ENCODE data around the gene EPHA8. TPM values are rescaled to one million over a fixed set of nuclear protein-coding genes. Genes with fewer than 3 reads are reported as not detected.

EPHA8 gene
- total RNA-seq: not detected

DNA sequence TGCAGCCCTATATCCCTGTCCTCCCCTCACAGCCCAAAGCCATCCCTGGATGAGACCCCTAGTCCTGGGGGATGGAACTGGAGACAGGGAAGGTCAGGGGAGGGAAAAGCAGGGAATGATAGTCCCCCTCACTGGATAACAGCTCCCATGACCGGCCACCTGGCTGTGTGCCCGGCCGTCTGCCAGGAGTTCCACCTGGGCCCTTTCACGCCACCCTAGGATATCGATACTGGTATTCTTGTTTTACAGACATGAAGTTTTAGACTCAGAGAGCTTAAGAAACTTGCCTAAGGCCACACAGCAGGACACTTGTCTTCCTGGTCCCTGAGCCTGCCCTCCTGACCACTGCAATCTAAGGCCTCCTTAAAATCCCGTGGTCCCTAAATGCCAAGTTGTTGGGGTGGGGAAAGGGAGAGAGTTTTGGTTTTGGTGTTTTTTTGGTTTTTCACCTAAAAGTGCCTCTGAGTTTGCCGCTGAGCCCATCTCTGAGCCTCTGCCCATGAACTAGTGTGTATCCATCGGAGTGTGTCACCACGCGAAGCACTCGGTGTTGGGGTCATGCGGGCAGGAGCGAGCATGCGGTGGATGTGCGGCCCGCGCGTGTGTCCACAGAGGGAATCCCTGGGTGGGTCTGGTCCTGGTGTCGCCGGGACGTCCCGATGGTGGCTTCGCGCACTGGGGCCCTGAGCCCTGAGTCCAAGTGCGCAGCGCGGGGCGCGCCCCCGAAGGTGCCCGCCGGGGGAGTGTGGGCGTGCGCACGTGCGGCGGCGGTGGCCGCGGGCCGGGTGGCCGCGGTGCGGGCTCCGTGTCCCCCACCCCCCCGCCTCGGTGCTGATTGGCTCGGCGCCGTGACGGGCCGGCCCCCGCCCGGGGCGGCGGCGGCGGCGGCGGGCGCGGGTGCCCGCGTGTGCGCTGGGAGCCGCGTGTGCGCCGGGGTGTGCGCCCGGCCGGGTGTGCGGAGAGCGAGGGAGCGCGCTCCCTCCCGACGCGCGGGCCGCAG is at the start of gene EPHA8:
TSS of gene EPHA8 (plus strand) at position 906 of the 1,000 bp plus-strand sequence. CDS start 147 bp downstream, outside the sequence.
- no peaks in the 10 kb centered on the region for H3K36me3 ChIP-seq
- peaks cover 0 to 95% (median 16%) of the 10 kb centered on the region in 4 donors for H3K27me3 ChIP-seq
- TF ChIP-seq EP300 (IDR thresholded peaks at IDR 0.05): no peak
- no peak for TF ChIP-seq POLR2AphosphoS5 (IDR thresholded peaks at IDR 0.05)
- TF ChIP-seq POLR2A (IDR thresholded peaks at IDR 0.05; ENCODE audit: low read depth): no peak
- TF ChIP-seq, protein P1, sequence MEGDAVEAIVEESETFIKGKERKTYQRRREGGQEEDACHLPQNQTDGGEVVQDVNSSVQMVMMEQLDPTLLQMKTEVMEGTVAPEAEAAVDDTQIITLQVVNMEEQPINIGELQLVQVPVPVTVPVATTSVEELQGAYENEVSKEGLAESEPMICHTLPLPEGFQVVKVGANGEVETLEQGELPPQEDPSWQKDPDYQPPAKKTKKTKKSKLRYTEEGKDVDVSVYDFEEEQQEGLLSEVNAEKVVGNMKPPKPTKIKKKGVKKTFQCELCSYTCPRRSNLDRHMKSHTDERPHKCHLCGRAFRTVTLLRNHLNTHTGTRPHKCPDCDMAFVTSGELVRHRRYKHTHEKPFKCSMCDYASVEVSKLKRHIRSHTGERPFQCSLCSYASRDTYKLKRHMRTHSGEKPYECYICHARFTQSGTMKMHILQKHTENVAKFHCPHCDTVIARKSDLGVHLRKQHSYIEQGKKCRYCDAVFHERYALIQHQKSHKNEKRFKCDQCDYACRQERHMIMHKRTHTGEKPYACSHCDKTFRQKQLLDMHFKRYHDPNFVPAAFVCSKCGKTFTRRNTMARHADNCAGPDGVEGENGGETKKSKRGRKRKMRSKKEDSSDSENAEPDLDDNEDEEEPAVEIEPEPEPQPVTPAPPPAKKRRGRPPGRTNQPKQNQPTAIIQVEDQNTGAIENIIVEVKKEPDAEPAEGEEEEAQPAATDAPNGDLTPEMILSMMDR (IDR thresholded peaks at IDR 0.05): no peak
- no peak for DNase-seq (ENCODE audit: extremely low spot score)
- no peak within 1 kb of the TSS for H3K27ac ChIP-seq (replicated peaks in 1 of 4)
- intact Hi-C loops (cut with DNase I): no loop called here
- peak within 1 kb of the TSS in 2 of 4 donors; percentile 29 to 35 for H3K4me3 ChIP-seq
- peaks cover 0 to 13% (median 6%) of the 10 kb centered on the region in 4 donors for H3K4me1 ChIP-seq
- no peaks in the 10 kb centered on the region for H3K9me3 ChIP-seq
- 34% methylated on average over 18 of the region's 81 CpGs for WGBS

DNA sequence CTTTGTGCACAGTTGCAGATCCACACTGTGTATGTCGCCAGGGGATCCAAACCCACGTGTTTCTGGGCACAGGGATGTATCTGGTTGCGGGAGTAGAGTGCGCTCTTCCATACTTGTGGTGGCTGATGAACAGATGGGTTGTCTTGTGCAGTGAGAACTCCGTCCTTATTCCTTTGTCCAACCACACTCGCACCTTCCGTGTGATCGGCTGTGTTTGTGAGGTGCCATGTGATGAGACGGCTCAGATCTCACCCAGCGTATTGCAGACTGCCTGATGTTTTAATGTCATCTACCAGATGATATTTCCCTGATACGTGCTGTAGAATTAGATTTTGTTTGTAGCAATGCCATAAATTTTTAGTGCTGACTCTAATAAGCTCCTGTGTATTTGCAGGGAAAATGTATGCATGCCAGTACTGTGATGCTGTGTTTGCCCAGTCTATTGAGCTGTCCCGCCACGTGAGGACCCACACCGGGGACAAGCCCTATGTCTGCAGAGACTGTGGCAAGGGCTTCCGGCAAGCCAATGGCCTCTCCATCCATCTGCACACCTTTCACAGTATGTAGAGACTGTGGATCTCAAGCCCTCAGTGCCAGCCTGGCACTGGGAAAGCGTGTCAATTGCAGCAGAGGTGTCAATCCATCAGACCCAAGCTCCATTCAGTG is 46.2 kb upstream of the EPHA8 start:
- DNase-seq (ENCODE audit: extremely low spot score): no peak
- intact Hi-C loops (cut with DNase I): no loop called here
- WGBS: 93% methylated on average over 12 of the region's 16 CpGs
- no peaks in the 10 kb centered on the region for H3K9me3 ChIP-seq
- H3K4me3 ChIP-seq: no peak overlapping the region
- H3K36me3 ChIP-seq: peaks cover 70 to 100% (median 95%) of the 10 kb centered on the region in 4 donors
- peaks cover 0 to 16% (median 14%) of the 10 kb centered on the region in 4 donors for H3K4me1 ChIP-seq
- H3K27me3 ChIP-seq: no peaks in the 10 kb centered on the region
- TF ChIP-seq, protein P1 (IDR thresholded peaks at IDR 0.05): no peak
- TF ChIP-seq EP300 (IDR thresholded peaks at IDR 0.05) (no peak), POLR2A (IDR thresholded peaks at IDR 0.05; ENCODE audit: low read depth) (no peak)
- no peak overlapping the region for H3K27ac ChIP-seq (replicated peaks in 1 of 4)

DNA sequence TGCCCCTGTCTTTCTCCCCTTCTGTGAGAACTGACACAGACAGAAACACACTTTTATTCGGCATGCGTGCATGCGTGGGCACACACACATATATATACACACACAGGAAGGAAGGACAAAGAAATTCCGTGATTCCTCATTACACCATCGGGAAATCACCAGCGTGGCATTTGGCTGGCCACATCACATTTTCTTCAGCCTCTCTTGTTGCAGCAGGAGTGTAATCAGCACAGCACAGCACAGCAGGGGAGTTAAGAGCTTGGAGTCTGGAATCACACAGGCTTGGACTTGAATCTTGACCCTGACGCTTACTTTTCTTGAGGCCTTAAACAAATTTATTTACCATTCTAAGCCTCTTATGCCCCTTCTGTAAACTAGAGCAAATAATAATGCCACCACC is 45.3 kb upstream of the EPHA8 start:
- peaks cover 71 to 98% (median 94%) of the 10 kb centered on the region in 4 donors for H3K36me3 ChIP-seq
- DNase-seq (ENCODE audit: extremely low spot score): no peak
- intact Hi-C loops (cut with DNase I): no loop called here
- H3K27ac ChIP-seq (replicated peaks in 1 of 4): peak overlapping the region in 1 of 4 donors; percentile 24
- no peak for TF ChIP-seq POLR2A (IDR thresholded peaks at IDR 0.05; ENCODE audit: low read depth)
- TF ChIP-seq EP300 (IDR thresholded peaks at IDR 0.05): no peak
- TF ChIP-seq, protein P1 (IDR thresholded peaks at IDR 0.05): no peak
- TF ChIP-seq POLR2AphosphoS5 (IDR thresholded peaks at IDR 0.05): no peak
- no peak overlapping the region for H3K4me3 ChIP-seq
- H3K4me1 ChIP-seq: peaks cover 0 to 16% (median 14%) of the 10 kb centered on the region in 4 donors
- no peaks in the 10 kb centered on the region for H3K27me3 ChIP-seq
- H3K9me3 ChIP-seq: no peaks in the 10 kb centered on the region
- 60% methylated on average over 7 of the region's 7 CpGs for WGBS

DNA sequence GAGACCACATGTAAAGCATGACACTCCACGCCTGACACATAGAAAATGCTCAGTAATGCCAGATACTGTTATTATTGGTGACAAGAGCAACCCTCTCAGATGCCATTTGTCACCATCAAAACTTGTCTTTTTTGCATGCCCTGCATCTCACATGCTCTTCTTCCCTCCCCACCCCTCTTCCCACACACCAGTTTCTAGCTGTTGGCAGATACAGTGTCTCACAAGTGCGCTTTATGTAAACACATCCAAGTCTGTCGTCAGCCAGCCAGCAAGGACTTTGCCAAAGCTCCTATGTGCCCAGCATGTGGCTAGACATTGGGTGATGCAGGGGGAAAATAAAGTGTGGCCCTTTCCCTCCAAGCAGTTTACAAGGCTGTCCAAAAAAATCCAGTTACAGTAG is 44.9 kb upstream of the EPHA8 start:
- peak overlapping the region in 1 of 4 donors; percentile 24 for H3K27ac ChIP-seq (replicated peaks in 1 of 4)
- H3K27me3 ChIP-seq: no peaks in the 10 kb centered on the region
- TF ChIP-seq POLR2AphosphoS5 (IDR thresholded peaks at IDR 0.05) (peak in 1 of 2 donors; percentile 39), EP300 (IDR thresholded peaks at IDR 0.05) (no peak), POLR2A (IDR thresholded peaks at IDR 0.05; ENCODE audit: low read depth) (no peak)
- TF ChIP-seq, protein P1 (IDR thresholded peaks at IDR 0.05): no peak
- no peaks in the 10 kb centered on the region for H3K9me3 ChIP-seq
- H3K4me1 ChIP-seq: peaks cover 0 to 16% (median 14%) of the 10 kb centered on the region in 4 donors
- WGBS: 47% methylated on average over 3 of the region's 3 CpGs
- no peak for DNase-seq (ENCODE audit: extremely low spot score)
- intact Hi-C loops (cut with DNase I): no loop called here
- no peak overlapping the region for H3K4me3 ChIP-seq
- H3K36me3 ChIP-seq: peaks cover 67 to 98% (median 92%) of the 10 kb centered on the region in 4 donors
